Body of pancreas (tissue), 4 donors: Measurements from ENCODE around the gene POLR3A.

ENCODE experiments used
- POLR2A ChIP-seq, 3 donors: fragments of 450-650 bp; IDR thresholded peaks; one replicate each; pipeline ENCODE4 v1.6.1; 2016; ENCODE audit warnings: antibody characterized with exemption in 3 of 3, mild to moderate bottlenecking in 2 of 3
- TF ChIP-seq, protein P1 (sequence below), 7 experiments: fragments of 450-650 bp in 4 of 7; fragments of 200-600 bp in 3 of 7; sonication (generic) in 3 of 7; IDR thresholded peaks; one replicate each; pipeline ENCODE4 v1.5.1; 2016 to 2019; ENCODE audit warnings: antibody characterized with exemption in 7 of 7

DNA sequence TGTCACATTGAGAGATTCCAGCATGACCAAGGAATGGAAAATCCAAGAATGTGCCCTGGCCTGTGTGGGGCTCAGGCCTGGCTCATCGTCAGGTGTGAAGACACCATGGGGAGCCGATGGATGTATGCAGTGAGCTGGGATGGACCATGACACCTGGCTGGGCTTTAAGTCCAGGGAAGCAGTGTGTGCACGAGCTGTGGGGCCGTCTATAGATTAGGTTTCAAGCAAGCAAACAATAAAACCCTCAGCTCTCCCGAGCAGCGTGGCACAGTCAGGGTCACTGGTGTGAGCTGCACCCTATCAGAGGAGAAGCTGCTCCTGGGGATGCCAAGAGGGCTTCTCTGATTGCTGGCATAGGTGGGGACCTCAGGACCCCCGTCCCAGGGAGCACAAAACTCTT lies 52.3 kb downstream of the POLR3A start:
- TF ChIP-seq, protein P1, sequence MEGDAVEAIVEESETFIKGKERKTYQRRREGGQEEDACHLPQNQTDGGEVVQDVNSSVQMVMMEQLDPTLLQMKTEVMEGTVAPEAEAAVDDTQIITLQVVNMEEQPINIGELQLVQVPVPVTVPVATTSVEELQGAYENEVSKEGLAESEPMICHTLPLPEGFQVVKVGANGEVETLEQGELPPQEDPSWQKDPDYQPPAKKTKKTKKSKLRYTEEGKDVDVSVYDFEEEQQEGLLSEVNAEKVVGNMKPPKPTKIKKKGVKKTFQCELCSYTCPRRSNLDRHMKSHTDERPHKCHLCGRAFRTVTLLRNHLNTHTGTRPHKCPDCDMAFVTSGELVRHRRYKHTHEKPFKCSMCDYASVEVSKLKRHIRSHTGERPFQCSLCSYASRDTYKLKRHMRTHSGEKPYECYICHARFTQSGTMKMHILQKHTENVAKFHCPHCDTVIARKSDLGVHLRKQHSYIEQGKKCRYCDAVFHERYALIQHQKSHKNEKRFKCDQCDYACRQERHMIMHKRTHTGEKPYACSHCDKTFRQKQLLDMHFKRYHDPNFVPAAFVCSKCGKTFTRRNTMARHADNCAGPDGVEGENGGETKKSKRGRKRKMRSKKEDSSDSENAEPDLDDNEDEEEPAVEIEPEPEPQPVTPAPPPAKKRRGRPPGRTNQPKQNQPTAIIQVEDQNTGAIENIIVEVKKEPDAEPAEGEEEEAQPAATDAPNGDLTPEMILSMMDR (IDR thresholded peaks at IDR 0.05): no peak
- TF ChIP-seq POLR2A (IDR thresholded peaks at IDR 0.05): no peak
